Activated CD8-positive, alpha-beta memory T cell treated with anti-CD3 and anti-CD28 coated beads, Interleukin-2, amount 50 U/mL, for 24 hours (primary cell): Measurements from ENCODE around the gene DNASE1L2.

Experiments used
- DNase-seq: peaks from one replicate; pipeline ENCODE4 v3.0.0-alpha.2; 2020; ENCODE audit errors: extremely low read depth

The DNASE1L2 gene

DNA sequence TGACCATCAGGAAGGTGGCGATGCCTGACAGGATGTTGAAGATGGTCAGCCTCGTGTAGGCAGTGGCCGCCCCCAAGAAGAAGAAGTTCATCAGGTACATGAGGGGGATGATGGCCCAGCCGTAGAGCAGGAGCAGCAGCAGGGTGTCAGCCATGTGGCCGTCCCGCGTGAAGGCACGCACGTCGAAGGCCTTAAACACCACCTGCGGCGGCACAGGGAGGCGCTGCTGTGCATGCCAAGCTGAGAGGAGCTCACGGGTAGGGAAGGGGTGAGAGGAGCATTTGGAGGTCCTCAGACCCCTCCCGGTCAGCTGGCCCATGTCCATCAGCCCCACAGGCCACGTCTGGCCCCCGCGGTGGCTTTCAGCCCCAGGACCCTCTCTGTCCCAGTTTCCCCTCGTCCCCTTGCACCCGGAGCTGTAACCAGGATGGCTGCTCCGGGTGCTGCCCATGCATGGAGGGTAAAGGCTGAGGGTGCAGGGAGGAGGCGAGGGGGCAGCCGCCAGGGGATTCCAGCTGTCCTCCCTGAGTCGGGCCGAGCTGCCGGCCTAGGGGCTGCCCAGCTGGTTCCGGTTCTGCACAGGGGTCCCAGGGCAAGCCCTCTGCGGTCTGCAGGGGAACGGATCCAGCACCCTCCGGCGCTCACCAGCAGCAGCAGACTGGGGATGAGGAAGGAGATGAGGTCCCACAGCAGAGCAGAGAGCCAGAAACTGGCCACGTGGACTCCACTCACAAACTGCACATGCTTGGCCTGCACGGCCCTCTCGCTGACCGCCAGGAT lies 48.7 kb downstream of the DNASE1L2 start:
- DNase-seq = no peak

DNA sequence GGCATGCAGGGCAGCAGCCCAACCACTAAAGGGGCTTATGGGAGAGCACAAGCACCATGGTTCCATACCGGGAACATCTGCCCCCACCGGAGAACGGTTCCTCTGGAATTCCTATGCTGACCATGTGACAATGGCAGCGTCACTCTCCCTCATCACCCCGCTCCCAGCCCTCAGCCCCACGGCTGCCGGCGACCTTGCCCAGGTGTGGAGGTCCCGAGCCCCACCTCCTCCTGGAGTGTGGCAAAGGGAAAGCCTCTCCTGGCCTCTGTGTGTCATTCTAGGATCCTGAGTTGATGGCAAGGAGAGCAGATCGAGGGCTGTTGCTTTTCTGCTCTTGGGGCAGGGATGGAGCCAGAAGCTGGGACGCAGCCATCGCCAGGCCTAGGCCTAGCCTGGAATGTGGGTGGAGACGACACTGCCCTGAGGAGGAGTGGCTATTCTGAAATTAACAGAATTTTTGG lies 49.5 kb downstream of the DNASE1L2 start:
- no peak for DNase-seq

DNA sequence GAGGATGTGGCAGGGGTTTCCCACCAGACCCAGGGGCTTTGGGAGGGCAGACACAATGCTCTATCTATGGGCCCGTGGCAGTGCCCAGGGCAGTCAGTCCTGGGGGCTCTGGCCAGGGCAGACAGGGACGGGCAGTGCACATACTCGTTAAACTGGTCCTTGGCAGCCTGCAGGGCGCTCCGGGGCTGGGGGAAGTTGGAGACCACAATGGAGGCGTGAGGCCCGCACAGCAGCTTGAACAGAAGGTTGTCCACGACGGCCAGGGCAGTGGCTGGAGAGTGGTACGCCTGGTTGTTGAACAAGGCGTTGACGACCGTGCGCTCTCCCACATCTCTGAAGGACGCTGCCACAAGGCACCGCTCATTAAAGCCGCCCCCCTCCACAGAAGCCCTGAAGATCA lies 50.3 kb downstream of the DNASE1L2 start:
- DNase-seq = no peak

DNA sequence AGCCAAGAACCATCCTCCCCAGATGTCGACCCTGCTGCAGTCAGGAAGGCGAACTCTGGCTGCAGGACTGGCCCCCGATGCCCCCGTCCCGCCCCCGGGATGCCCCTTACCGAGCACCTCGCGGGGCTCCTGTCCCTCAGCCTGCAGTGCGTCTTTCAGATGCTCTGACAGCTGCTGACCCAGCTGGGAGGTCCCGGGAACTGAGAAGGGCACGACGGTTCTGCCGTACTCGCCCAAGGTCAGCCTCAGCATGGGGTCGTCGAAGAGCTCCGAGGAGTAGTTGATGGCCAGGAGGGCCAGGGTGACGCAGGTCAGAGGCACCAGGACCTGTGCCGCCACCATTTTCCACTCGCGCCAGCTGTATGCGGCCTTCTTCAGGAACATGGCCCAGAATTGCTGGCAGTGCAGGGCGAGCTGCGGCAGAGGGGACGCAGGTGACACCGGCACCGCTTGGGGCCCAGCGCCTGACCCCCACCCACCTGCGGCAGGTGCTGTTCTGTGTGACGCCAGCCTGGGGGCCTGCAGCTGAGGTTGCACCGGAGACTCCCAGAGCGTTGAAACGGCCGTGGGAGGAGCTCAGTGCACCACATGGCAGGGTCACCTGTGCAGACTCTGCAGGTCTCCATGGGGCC lies 51.8 kb downstream of the DNASE1L2 start:
- no peak for DNase-seq
